Chondrocyte (in vitro differentiated cells): Measurements from ENCODE around the gene SLC38A2. TPM values are rescaled to one million over a fixed set of nuclear protein-coding genes. Genes with fewer than 3 reads are reported as not detected.
A peak's percentile ranks its signal among the peaks of the same experiment; 100 is the strongest.

Experiments used
- DNase-seq: peaks from one replicate; pipeline ENCODE4 v3.0.0; 2021; ENCODE audit warnings: mixed read lengths, low spot score
- H3K27ac Mint-ChIP-seq: one replicate; pipeline ENCODE4 v1.8.0; 2021; ENCODE audit warnings: mild to moderate bottlenecking, moderate library complexity, mixed read lengths; ENCODE audit not compliant: unreplicated experiment
- H3K27me3 Mint-ChIP-seq: 2 replicates; pipeline ENCODE4 v1.8.0; 2021; ENCODE audit warnings: low read depth, mixed read lengths
- H3K36me3 Mint-ChIP-seq: 2 replicates; pipeline ENCODE4 v1.8.0; 2021; ENCODE audit warnings: low read depth, mixed read lengths
- H3K4me1 Mint-ChIP-seq: 2 replicates; pipeline ENCODE4 v1.8.0; 2021; ENCODE audit warnings: low read depth, mild to moderate bottlenecking, mixed read lengths
- H3K4me3 Mint-ChIP-seq: one replicate; pipeline ENCODE4 v1.8.0; 2021; ENCODE audit warnings: mild to moderate bottlenecking, moderate library complexity, mixed read lengths; ENCODE audit not compliant: unreplicated experiment
- H3K9me3 Mint-ChIP-seq: 2 replicates; pipeline ENCODE4 v1.8.0; 2021; ENCODE audit warnings: low read depth, mixed read lengths
- total RNA-seq: library from RNA; stranded (reverse); gene quantifications from 3 replicates; pipeline ENCODE4 v1.2.1, GENCODE V29; 2021
- TF ChIP-seq, protein P1 (sequence below): fragments of 200-600 bp; sonication (generic); IDR thresholded peaks from 2 replicates; pipeline ENCODE4 v1.5.0; 2021; ENCODE audit warnings: antibody characterized with exemption, mild to moderate bottlenecking, moderate library complexity

SLC38A2 gene
- total RNA-seq, 1 donor from 2014 or later, result 596 TPM

DNA sequence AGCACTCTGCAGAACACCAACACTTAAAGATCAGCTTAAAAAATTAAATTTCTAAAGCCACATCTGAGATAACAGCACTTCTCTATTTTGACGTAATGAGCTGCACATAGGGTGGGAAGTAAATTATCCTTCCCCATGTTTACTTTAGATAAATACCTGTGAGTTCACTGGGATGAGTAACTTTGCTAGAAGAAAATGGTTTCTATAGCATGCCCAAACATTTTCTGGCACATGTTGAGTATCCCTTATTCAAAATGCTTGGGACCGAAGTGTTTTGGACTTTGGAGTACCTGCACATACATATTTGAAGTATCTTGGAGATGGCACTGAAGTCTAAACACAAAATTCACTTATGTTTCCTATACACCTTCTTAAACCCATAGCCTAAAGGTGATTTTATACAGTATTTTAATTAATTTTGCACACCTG, 6.6 kb downstream of the SLC38A2 start:
- H3K4me3 Mint-ChIP-seq, result peak overlapping the region; percentile 96
- DNase-seq, result no peak
- peaks cover 81% of the 10 kb centered on the region for H3K4me1 Mint-ChIP-seq

DNA sequence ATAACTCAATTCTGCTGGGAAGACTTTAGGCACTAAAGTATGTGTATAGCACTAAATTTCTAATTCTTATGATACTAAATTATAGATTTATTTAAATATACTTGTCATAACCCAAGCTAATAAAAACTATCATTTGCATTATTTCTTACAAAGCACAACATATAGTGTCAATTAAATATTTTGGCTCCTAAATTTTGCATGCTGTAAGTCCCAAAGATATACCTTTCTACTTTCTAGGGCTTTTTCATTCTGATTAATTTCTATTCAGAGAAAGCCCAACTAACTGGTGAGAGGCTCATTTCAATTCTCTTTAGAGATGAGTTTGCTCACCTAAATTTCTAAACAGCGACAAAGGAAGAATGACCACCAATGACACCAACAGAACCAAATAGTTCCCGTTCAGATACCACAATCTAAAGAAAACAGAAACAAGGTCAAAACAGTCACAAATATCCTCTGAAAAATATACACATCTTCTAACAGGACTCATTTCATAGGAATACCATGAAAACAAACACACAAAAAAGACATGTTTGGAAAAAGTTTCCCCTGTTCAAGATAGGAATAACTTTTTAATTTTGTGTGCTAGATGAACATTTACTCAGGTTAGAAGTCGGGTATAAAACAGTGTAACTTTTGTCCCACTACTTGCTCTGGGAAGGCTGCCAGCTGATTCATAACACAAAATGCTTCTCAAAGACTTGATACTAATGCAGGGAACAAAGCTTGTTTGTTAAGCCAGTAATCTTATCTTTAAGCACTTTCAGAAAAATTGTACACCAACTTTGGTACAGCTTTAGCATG, 7.6 kb downstream of the SLC38A2 start:
- no peak for DNase-seq
- Mint-ChIP-seq H3K9me3 (no peaks in the 10 kb centered on the region), H3K36me3 (peaks cover 80% of the 10 kb centered on the region), H3K4me3 (peak overlapping the region; percentile 96), H3K27me3 (no peaks in the 10 kb centered on the region), H3K27ac (peak overlapping the region; percentile 38), H3K4me1 (peaks cover 87% of the 10 kb centered on the region)
- TF ChIP-seq, protein P1, sequence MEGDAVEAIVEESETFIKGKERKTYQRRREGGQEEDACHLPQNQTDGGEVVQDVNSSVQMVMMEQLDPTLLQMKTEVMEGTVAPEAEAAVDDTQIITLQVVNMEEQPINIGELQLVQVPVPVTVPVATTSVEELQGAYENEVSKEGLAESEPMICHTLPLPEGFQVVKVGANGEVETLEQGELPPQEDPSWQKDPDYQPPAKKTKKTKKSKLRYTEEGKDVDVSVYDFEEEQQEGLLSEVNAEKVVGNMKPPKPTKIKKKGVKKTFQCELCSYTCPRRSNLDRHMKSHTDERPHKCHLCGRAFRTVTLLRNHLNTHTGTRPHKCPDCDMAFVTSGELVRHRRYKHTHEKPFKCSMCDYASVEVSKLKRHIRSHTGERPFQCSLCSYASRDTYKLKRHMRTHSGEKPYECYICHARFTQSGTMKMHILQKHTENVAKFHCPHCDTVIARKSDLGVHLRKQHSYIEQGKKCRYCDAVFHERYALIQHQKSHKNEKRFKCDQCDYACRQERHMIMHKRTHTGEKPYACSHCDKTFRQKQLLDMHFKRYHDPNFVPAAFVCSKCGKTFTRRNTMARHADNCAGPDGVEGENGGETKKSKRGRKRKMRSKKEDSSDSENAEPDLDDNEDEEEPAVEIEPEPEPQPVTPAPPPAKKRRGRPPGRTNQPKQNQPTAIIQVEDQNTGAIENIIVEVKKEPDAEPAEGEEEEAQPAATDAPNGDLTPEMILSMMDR, result no peak

More for the DNA sequence above, 6.6 kb downstream of the SLC38A2 start:
- no peaks in the 10 kb centered on the region for H3K27me3 Mint-ChIP-seq
- peak overlapping the region; percentile 38 for H3K27ac Mint-ChIP-seq
- H3K9me3 Mint-ChIP-seq, result no peaks in the 10 kb centered on the region
- H3K36me3 Mint-ChIP-seq, result peaks cover 83% of the 10 kb centered on the region
- TF ChIP-seq, protein P1, result no peak

DNA sequence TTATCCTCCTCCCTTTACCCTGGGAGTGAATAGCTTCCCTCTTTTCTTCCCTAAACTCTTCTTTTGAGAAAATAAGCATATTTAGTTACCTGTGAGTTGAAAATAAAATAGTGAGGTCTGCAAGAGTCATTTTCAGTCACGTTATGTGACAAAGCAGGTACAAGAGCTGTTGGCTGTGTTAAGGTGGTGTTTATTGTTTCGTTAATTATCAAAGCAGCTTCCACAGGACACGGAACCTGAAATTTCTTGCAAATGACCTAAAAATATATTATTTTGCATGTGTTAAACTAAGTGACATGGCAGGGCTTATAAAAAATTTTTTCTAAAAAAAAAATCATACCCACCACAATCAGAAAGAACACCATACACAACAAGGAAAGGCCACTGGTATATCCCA, 8.3 kb downstream of the SLC38A2 start:
- no peak for DNase-seq
- peak overlapping the region; percentile 43 for H3K4me3 Mint-ChIP-seq
- no peaks in the 10 kb centered on the region for H3K27me3 Mint-ChIP-seq
- TF ChIP-seq, protein P1, result no peak
- H3K4me1 Mint-ChIP-seq, result peaks cover 89% of the 10 kb centered on the region
- no peaks in the 10 kb centered on the region for H3K9me3 Mint-ChIP-seq
- peaks cover 80% of the 10 kb centered on the region for H3K36me3 Mint-ChIP-seq
- H3K27ac Mint-ChIP-seq, result peak overlapping the region; percentile 81

DNA sequence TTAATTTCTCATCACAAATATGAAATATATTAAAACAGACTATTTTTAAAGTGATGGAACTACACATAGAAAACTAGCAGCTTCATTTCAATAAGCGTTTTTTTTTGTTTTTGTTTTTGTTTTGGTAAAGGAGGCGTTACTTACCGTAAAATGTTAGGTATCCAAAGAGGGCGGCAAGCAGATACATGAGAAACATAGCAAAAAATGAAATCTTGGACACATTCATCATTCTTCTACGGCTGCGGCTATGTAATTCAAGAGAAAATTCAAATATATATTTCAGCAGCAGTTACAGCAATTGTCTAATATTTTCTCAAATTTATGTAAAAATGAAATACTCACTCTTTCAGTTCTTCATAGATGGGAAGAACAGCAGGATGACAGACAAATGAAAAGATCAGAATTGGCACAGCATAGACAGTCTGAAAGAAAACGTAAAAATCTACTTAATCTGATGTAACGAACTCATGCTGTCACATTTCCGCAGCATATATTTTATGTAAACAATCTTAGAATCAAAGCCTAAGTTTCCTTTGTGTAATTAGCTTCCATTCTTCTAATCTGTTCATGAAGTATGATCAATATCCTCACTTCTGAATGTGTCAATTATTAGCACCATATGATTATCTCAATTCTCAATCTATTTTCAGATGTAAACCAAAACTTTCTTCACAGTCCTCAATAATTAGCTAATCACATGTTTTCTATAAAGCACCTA, 8.8 kb downstream of the SLC38A2 start:
- H3K27ac Mint-ChIP-seq, result peak overlapping the region; percentile 81
- peaks cover 80% of the 10 kb centered on the region for H3K36me3 Mint-ChIP-seq
- H3K27me3 Mint-ChIP-seq, result no peaks in the 10 kb centered on the region
- no peaks in the 10 kb centered on the region for H3K9me3 Mint-ChIP-seq
- TF ChIP-seq, protein P1, result no peak
- DNase-seq, result no peak
- peaks cover 89% of the 10 kb centered on the region for H3K4me1 Mint-ChIP-seq
- H3K4me3 Mint-ChIP-seq, result peak overlapping the region; percentile 43

DNA sequence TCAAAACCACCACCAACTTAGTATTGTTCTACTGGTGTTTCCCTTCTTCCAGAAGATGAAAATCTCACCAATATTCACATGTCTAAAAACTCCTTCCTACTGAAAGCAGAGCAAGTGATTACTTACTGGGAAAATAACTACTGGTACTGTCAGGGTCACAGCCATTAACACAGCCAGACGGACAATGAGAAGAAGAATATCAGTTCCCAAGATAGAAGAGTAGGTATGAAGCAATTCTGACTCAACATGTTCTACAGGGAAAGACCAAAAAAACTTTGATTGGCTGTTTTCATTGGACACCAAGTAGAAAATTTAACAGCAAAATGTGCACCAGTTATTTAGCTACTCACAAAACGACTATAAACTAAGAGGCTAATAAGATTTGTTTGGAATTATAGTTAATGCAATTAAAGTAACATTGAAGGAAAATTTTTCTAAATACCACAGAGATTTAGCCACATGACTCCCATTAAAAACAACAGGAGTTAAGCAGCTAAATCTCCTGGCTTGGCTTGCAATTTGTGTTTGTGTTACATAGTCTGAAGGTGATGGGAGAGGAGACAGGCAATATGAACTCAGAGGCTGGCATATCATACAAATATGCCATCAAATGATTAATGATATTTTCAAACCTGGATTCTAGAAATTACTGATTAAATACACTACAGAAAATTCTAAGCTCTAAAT, 9.5 kb downstream of the SLC38A2 start:
- H3K9me3 Mint-ChIP-seq, result no peaks in the 10 kb centered on the region
- TF ChIP-seq, protein P1, result no peak
- peak overlapping the region; percentile 83 for H3K27ac Mint-ChIP-seq
- DNase-seq, result no peak
- H3K36me3 Mint-ChIP-seq, result peaks cover 79% of the 10 kb centered on the region
- no peaks in the 10 kb centered on the region for H3K27me3 Mint-ChIP-seq
- peaks cover 86% of the 10 kb centered on the region for H3K4me1 Mint-ChIP-seq
- H3K4me3 Mint-ChIP-seq, result peak overlapping the region; percentile 42
